ENCODE data around the gene CKAP4.

CKAP4 gene

DNA sequence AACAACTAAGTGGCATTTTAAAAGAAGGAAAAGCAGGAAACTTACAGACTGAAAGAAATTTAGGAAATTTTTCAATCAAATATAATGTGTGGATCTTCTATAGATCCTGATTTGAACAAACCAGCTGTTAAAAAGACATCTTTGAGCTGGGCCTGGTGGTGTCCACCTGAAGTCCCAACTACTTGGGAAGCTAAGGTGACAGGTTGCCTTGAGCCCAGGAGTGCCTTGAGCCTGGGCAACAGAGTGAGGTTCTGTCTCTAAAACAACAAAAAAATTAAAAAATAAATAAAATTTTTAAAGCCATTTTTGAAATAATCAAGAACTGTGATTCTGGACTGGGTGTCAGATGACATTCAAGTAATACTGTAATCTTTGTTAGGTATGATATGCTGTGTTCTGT lies 7.0 kb downstream of the CKAP4 start:
- no peak for DNase-seq (ENCODE audit: low read depth)

DNA sequence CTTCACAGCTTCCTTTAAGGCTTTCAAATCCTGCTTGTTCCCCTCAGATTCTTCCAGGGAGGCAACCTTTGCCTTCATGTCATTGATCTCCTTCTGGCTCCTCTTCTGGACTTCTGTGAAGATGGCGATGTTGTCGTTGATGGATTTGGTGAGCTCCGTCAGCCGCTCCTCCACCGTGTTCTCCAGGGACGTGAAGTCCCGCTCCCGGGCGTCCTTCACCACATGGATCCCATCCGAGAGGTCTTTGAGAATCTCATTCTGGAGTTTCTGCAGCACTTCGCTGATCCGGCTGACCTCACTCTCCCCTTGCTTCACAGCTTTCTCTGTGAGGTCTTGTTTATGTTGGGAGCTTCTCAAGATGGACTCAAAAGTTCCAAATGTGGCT lies 7.9 kb downstream of the CKAP4 start:
- no peak for DNase-seq (ENCODE audit: low read depth)

DNA sequence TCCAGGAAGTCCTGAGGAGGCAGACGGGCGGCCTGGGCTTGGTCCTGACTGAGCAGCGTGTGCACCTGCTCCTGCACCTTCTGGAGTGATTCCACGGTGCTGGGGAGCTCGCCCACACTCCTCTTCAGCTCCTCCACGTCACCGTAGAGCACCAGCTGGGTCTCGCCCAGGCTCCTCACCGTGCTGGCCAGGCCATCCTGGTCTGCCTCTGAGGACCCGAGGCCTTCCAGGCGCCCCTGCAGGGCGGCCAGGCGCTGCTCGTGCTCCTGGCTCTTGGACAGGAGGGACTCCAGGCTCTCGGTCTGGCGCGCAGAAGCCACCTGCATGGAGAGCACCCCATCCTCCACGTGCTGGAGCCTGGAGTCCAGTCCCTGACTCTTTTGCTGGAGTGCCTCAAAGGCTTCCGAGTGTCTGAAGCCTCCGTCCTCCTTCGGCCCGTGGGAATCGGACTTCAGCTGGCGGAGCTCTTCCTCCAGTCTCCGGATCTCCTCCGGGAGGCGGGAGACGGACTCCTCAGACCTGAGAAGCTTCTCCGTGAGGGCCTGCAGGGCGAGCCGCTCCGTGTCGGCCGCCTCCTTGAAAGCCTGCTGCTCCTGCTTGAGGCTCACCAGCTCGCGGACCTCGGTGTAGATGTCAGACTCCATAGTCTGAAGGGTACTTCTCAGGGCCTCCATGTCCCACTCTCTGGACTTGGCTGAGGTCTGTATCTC lies 8.4 kb downstream of the CKAP4 start:
- no peak for DNase-seq (ENCODE audit: low read depth)

DNA sequence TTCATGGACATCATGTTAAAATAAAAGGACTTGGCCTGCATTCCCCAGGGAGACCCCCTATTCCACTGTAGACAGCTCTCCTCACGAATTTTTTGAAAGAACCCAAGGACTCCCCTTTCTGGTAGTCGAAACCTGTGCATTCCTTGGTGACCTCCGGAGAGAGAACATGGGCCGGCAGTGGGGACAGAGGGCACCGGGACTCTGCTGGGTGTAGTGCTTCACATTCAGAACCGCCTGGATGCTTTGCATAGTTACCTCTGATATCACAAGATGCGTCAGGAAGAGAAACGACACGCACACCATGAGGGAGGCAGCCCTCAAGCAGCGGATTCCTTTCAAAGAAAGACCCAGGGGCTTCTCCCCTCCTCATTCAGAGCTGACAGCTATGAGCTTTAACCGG lies 9.7 kb downstream of the CKAP4 start:
- DNase-seq (ENCODE audit: low read depth), result no peak

DNA sequence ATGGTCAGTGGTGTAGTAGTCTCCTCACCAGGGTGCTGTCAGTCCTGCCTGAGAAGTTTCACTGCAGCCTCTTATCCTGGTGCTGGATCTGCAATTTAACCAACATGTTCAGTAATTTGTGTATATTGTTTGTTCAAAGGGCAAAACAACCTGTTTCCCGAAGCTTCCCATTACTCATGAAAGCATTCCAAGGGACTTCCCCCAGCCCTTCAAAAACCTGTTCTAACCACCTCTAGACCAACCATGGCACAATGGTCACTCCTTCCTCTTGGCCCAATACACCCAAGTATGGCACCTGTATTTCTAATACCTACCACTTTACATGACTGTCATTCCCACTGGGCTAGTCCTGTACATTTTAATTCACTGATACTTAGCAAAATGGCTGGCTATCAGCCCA lies 12.1 kb downstream of the CKAP4 start:
- DNase-seq (ENCODE audit: low read depth), result no peak

DNA sequence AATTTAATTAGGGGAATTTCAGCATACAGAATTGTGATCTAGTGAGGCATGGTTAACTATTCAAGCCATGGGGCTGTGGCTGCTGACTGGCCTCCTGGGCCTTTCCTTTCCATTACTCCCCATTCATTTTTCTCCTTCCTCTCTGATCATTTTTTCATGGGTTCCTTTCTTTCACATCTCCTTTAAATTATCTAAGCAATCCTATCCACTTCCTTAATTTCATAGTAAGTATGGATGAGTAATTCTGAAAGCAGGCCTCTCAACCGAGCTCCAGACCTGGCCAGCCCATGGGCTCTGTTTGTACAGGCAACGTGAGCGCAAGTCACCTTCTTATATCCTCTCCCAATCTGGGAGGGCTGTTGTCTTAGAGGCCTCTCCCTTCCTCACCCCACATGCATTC lies 13.4 kb downstream of the CKAP4 start:
- DNase-seq (ENCODE audit: low read depth), result no peak

DNA sequence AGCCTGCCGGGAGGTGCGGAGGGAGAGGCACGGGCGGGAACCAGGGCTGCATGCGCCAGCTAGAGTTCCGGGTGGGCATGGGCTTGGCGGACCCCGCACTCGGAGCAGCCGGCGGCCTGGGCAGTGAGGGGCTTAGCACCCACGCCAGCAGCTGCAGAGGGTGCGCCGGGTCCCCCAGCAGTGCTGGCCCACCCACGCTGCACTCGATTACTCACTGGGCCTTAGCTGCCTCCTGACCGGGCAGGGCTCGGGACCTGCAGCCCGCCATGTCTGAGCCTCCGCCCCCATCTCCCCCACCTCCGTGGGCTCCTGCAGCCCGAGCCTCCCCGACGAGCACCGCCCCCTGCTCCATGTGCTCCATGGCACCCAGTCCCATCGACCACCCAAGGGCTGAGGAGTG lies 14.8 kb downstream of the CKAP4 start:
- no peak for DNase-seq (ENCODE audit: low read depth)

DNA sequence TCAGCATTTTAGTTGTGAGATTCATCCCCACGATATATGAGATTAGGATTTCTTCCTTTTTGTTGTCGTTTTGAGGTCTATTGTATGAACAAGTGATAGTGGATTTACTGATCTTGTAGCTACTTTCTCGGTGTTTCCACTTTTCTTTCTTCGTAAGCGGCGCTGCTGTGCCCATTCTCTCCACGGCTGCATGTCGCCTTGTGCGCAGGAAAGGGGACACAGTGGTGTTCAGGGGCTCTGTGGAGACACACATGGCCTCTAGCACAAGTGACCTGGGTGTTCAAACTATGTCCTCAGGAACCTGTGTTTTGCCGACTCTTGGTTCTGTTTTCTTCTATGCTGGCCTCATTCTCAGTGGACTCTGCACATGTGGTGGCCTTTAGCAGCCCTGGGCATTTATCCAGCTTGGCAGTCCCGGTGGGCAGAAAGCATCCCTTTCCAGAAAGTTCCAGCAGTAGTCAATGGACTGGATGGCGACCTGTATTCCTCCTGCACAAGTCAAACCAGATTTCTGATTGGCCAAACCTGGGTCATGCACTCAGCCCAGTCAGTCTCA lies 18.7 kb downstream of the CKAP4 start:
- DNase-seq (ENCODE audit: low read depth), result no peak

DNA sequence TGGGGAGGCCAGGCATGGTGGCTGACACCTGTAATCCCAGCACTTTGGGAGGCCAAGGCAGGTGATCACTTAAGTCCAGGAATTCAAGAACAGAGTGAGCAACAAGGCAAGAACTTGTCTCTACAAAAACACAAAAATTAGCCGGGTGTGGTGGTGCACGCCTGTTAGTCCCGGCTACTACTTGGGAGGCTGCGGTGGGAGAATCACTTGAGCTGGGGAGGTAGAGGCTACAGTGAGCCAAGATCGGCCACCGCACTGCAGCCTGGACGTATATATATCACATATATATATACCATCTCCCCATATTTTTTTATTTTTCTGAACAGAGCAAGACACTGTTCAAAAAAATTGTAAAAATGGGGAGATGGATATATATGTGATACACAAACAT lies 19.5 kb downstream of the CKAP4 start:
- DNase-seq (ENCODE audit: low read depth), result no peak

DNA sequence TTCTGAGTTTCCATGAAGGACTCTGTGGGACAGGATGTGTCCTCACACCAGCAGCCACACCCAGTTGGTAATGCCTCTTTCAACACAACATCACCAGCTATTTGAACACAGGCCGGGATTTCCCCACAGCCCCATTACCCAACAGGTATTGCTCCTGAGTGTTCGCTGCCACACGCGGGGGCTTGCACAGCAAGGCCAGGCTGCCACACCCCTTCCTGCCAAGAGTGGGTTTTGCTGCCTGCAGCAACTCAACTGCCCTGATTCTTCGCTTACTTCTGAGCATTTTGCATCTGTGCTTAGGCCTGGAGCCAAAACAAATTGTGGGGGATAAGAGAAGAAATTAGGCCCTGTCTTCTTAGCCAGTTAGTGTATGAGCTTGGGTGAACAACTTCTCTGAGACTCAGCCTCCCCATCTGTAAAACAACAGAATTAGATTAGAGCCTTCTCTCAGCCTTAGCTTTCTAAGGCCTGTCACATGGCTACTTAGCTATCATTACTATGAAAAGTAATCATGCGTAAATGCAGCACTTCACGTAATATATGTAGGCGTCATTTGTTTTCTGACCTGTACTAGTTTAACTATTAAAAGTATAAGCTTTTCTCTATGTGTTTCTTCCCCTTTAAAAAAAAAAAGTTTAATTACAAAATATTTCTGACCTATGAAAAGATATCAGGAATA lies 20.0 kb downstream of the CKAP4 start:
- peak; percentile 16 for DNase-seq (ENCODE audit: low read depth)

DNA sequence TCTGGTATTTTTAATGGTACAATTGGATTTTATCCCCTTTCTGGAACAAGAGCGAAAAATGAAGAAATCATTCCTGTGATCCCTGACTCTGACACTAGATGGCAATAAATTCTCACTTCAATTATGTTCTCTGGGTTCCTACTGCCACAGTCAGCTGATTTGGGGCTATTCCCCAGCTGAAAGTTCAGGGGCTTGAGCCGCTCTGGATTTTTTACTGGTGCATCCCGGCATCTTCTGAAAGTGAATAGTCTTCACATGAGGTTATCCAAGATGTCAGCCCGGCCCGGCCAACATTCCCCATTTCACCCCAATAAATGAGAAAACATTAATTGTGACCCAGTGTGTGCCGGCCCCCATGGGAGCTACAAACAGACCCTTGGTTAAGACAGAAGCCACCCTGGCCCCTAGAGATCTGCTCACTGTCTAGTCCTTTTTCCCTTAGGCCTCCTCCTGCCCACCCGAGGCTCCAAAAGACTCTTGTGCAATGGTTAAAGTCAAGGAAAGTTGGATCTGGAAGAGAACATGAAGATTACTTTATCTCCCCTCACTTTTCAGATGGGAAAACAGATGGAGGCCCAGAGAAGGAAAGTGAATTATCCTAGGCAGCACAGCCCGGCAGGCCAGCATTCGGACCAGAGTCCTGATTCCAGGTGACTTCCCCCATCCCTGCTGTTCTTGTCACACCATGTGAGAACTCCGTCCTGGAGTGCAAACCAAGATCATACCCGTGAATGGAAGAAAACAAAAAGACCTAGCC lies 20.8 kb downstream of the CKAP4 start:
- DNase-seq (ENCODE audit: low read depth), result no peak

DNA sequence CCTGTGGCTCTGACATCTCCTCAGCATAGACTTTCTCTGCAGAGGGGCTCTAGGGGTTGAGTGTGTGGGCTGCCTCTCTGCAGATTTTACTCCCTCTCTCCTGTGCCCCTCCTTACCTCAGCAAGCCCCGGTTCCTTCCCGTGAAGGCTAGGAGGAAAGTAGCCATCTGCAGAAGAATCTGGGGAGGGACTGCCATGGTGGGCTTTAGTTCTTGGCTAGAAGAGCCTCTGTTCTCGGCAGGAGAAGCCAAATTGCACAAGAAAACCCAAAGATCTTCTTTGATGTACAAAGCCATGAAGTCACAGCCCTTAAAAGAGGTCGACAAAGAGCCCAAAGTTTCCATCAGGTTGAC lies 23.5 kb downstream of the CKAP4 start:
- no peak for DNase-seq (ENCODE audit: low read depth)

DNA sequence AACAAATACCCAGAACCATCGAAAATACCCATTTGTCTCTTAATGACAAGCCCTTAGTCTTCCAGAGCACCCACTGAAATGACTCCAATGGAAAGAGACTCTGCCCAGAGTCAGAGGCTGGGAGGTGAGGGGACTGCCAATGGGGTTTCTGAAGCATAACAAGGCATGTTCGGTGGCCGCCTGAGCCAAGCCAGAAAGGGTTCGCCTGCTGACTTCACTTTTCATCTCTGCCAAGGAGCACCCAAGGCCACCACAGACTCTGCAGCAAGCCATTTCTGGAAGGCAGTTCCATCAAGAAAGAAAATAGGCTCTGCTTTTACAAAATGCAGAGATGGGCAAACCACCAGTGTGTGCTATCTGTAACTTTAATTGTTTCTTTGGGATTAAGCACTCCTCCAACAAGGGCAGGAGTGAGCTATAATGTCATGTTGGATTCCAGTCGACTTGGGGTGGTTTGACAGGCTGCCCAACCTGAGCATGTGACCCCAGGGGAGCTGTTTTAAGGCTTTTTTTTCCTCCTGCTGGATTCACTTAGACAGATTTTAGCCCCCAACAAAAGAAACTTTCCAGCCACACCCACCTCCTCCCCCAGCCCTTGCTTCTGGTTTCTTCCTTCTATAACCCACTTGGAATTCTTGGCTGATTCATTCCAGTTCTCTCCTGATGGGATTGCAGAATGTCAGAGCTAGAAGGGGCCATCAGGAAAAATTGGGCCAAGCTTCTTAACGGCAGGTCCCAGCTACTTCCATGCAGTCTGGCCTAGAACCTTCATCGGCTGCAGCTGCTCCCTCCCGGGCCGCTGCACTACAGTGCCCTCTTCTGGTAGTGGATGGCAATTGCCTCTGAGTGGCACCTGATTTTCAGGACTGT lies 24.1 kb downstream of the CKAP4 start:
- peak; percentile 62 for DNase-seq (ENCODE audit: low read depth)

DNA sequence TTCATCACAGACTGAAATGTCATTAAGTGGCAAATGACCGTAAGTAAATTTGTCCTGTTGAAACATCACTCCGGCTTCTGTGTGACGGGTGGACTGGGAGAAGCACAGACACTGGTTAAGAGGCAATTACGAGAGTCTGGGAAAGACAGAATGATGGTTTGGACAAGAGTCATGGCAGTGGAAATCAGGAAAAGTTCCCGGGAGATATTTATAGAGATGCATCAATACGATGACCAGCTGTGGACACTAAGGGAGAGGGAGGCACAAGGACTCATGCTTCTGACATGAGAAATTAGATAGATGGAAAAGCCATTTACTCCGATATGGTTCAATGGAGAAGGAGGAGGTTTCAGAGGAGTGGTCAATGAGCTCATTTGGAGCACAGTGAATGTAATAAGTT lies 27.3 kb downstream of the CKAP4 start:
- no peak for DNase-seq (ENCODE audit: low read depth)

DNA sequence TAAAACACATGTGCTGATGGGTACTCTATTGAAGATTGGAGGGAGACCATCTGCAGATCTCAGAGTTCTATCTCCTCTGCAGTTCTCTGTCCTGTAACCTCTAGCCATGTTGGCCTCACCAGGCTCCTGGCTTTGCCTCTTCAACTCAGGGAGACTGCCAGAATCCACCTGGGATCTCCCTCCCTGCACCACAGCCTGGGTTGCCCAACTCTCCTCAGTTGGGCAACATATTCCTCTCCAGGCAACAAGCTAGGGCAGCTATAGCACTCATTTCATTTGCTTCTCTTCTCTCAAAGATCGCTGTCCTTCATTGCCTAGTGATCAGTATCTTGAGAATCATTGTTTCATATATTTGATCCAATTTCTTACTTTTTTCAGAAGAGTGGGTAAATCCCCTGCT lies 28.8 kb downstream of the CKAP4 start:
- no peak for DNase-seq (ENCODE audit: low read depth)

DNA sequence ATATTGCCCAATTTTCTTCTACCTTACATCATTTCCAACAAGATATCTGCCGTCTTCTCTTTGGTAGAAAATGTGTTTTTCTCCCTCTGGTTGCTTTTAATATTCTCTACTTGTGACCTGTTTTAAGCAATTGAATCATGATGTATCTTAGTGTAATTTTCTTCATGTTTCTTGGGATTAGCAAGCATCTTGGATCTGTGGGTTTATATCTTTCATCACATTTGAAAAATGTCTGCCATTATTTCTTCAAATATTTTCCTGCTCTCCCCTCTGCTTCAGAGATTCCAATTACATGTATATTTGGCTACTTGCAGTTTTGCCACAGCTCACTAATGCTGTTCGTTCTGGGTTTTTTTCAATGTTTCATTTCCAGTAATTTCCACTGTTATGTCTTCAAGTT lies 30.1 kb downstream of the CKAP4 start:
- DNase-seq (ENCODE audit: low read depth), result no peak

DNA sequence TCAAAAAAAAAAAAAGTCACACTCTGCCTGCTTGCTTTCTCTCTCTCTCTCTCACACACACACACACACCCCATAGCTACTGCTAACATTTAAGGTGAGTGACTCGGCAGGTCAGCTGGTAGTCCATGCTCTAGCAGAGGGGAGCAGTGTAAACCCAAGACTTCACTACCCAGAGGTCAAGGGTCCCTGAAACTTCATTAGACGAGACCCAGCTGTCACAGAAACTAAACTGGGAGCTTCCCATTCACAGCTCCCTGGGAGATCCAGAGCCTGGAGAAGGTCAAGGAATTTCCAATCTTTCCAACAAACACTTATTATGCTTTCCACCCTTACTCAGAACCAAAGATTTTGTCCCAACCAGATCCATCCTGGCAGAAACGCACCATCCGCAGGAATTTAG lies 33.2 kb downstream of the CKAP4 start:
- no peak for DNase-seq (ENCODE audit: low read depth)

DNA sequence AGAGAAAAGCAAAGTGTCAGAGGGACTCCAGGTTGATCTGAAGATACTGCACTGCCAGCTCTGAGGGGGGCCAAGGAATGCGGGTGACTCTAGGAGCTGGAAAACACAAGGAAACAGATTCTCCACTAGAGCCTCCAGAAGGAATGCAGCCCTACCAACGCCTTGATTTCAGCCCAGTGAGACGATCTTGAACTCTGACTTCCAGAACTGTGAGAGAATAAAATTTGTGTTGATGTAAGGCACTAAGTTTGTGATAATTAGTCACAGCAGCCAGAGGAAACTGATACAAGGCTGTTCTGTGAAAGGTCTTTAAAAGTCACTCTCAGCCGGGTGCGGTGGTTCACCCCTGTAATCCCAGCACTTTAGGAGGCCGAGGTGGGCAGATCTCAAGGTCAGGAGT lies 34.2 kb downstream of the CKAP4 start:
- no peak for DNase-seq (ENCODE audit: low read depth)

DNA sequence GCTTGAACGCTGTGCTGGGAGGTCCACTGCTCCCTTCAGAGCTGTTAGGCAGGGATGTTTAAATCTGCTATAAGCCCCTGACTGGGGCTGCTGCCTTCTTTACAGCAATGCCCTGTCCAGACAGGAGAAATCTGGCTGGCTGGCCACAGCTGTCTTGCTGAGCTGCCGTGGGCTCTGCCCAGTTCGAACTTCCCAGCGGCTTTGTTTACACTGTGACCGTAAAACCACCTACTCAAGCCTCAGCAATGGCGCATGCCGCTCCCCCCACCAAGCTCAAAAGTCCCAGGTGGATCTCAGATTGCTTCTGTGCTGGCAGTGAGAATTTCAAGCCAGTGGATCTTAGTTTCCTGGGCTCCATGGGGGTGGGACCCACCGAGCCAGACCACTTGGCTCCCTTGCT lies 35.8 kb downstream of the CKAP4 start:
- DNase-seq (ENCODE audit: low read depth), result no peak

DNA sequence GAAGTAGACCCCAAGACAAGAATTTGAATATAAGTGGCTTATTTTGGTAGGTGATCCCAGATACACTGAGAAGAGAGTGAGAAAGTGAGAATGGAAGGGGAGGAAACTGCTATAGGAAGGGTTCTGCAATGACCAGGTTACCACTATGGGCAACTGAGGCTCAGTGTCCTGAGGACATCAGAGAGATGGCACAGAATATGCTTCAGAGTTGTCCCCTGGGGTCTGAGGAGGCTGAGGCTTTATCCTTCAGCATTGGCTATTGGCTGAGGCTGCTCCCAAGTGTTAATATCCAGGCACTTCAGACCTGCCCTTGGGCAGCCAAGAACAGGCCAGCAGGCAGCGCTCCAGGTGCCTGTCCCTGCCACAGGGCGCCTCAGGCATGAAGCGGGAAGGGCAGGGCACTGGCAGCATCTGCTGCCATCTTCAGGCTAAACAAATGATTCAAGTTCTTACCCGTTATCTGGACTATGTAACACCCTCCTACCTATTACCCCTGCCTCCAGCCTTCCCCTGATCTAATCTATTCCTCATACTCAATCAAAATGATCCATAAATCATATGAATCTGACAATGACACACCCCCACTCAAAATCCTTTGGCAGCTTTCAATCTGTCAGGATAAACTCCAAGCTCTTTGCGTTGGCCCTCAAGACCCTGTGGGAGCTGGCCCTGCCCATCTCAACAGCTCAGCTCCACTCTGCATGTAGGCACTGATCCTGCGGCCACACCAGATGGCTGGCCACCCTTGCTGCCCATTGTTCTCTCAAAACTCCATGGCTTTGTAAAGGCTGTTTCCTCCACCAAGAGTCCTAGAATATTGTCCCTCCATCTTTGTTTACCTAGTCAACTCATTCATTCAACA lies 42.4 kb downstream of the CKAP4 start:
- no peak for DNase-seq (ENCODE audit: low read depth)

DNA sequence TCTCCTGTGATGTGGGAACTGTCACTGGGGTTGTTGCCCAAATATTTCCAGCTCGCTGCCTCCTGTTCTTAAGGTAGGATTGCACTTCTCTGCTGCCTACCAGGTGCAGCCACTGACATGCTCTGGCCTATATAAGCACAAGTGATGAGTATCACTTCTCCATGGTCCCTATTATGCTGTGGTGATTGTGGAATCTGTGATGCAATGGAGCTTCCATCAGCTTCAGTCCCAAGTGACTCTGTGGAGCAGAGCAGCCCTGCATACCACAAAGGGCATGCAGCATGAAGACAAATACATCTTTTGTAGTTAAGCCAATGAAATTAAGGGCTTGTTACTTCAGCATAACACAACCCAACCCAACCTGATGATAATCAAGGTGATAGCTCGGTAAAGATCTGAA lies 43.5 kb downstream of the CKAP4 start:
- DNase-seq (ENCODE audit: low read depth), result no peak

All from activated T-cell treated with anti-CD3 and anti-CD28 coated beads for 24 hours (primary cell).